Right renal cortex interstitium (tissue), 3 donors: ENCODE results near the gene DLEC1. TPM values are rescaled to one million over a fixed set of nuclear protein-coding genes. Genes with fewer than 3 reads are reported as not detected.

Source experiments
- DNase-seq, 3 donors: peaks; one replicate each; pipeline ENCODE4 v3.0.0-alpha.2; 2013; ENCODE audit warnings: low read depth in 3 of 3, low spot score in 2 of 3
- polyA plus RNA-seq, 3 donors: library from polyadenylated mRNA; unstranded; fragments of 120-200 nt; gene quantifications; one replicate each; pipeline ENCODE4 v1.2.1, GENCODE V29; 2013; ENCODE audit not compliant: insufficient read length in 3 of 3

DLEC1 gene
- polyA plus RNA-seq, 3 donors = 0.55 to 0.75 (median 0.69) TPM

DNA sequence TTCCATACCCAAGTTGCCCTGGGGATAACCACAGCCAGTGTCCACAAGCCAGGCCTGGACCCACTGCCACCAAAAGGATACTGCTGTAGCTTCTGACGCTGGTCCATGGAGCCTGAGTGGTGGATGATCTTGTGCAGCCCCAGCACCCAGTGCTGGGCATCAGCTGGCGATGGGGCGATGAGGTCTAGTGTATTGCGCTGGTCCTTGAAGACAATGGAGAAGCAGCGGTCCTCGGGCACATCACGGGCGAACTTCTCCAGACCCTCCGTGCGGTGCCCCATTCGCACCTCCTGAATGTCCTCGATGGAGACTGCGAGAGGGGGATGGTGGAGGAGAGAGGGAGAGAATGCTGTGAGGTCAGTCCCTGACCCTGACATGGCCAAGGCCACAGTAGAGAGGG is 22.6 kb upstream of the DLEC1 start:
- no peak for DNase-seq

DNA sequence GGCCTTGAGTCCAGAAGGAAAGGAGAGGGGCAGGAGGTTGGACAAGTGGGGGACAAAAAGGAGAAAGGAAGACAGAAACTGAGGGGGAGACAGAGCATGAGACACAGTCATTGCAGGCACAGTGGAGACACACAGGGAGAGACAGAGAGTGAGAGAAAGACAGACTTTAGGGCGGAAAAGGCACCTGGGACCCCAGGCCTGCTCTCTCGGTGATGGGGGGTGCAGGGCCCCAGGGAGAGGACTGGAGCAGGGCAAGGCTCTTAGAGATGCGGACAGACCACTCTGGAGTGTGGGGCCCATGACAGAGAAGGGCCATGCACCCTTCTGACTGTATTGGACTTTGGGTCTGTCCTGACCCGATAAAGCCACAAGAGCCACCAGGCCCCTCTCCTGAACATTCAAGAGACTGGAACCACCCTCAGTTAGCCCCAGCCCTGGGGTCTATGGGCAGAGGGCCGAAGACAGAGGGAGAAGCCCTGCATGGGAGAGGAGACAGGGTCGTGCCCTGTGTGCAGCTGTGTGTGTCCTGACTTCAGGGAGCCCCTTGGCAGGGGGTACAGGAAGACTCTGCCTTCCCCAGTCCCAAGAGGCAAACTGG is 22.1 kb upstream of the DLEC1 start:
- no peak for DNase-seq

DNA sequence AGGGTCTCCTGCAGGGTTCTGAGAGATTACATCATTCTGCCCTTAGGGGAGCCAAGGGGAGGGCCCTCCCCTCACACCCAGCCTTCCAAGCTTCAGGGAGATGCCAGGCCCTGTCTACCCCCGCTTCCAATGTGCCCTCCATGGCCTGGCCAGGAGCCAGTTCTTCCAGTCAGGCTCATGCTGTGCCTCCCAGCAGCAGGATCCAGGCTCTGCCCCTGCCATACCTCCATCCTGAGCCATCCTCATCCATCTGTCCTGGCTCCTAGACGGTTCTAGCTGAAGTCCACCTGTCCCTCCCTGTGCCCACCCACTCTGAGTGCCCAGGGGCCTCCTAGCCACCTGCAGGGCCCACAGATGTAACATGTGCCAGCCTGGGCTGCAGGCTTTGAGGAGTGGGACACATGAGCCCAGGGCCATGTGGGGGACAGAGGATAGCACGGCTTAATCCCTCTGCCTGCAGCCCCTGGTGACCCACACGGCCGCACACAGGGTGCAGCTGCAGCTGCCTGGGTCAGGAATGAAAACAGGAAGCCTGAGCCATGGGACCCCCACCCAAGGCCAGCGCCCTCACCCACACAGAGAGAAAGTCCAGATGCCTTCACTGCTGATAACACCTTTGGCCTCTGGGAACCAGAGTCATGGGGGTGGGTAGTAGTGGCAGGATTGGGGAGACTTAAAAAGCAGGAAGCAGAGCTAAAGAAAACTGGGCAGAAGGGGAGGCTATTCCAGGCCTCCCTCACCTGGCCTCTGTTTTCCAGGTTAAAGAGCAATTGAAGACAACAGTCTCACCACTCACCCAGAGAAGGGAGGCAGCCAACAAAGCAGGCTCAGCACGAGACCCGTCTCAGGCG is 21.3 kb upstream of the DLEC1 start:
- no peak for DNase-seq

DNA sequence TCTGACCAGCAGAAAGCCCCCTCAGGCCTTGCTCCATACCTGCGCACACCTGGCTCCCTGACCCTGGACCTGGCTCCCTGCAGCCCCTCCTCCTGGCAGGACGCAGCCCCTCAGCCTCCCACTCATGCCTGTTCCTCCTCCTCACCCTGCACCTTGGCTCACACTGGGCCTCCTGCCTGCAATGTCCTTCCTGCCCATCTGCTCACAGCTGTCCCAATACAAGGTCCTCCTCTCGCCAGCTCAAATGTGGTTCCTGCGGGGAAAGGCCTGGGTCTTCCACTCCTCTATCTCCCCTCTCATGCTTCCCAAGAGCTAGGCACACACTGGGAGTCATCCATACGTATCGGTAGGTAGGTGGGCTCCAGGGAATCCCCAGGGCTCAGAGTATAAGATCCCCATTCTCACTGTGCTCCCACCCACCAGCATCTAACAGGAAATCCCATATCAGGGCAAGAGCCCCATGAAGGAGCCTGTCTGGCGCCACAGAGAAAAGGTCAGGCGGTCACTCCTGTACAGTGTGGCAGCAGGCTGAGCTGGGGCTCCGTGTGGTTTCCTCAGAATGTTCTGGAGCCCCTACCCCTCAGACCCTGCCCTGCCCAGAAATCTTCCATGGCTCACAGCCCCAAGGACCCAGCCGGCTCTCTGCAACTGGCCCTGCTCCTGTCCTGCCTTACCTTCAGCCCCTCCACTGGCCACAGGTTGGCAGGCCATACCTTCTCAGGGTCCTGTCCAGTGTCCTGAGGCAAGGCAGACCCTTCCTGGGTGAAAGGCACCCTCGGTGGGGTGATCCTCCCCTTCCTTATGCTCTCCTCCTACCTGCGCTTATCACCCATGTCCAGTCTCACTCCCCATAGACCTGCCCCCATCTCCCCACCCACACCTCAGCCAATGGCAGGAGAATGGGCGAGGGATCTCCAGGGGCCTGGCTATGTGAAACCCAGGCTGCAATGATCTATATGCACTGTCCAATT is 20.4 kb upstream of the DLEC1 start:
- no peak for DNase-seq

DNA sequence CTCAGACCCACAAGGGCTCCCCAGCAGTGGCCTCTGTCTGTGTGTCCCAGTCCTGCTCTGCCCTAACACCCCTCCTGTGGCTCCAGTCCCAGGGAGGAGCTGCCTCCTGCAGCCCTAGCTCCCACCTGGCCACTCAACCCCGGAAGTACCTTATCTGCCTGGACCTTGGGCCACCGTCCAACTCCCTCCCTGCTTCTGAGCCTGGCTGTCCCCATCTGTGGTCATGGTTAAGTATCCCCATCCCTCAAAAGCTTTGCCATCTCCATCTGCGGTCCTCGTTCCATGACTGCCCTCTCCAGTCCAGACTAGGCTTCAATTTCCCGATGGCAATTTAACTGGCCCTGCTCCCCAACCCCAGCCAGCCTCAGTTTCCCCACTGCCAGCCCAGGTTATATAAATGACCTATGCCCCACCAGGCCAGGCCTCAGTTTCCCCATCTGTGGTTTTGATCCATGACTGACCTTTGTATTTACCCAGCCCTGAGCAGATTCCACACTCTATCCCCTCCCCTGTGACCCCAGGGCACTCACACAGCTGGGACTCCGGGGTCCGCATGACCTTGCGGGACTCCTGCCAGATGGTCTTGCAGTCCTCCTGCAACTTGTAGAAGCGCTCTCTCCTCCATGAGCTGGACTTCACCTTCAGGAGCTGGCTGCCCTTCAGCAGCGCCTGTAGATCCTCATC is 19.2 kb upstream of the DLEC1 start:
- DNase-seq = no peak

DNA sequence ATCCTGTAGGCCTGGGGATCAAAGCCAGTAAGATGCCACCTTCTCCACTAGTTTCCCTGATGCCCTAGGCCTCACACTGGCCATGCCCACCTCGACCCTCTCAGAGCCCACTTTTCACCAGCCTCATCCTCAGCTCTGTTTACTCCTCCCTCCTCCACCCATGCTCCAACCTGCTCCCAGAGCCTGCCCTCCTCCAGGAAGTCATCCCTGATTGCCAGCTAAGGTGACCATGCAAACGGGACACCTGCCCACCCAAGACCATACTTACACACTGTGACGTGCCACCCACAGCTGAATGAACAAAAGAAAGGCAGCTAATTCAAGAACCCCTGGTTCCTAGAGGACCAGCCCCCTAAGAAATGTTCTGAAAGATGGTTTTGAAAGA is 18.7 kb upstream of the DLEC1 start:
- DNase-seq = no peak

DNA sequence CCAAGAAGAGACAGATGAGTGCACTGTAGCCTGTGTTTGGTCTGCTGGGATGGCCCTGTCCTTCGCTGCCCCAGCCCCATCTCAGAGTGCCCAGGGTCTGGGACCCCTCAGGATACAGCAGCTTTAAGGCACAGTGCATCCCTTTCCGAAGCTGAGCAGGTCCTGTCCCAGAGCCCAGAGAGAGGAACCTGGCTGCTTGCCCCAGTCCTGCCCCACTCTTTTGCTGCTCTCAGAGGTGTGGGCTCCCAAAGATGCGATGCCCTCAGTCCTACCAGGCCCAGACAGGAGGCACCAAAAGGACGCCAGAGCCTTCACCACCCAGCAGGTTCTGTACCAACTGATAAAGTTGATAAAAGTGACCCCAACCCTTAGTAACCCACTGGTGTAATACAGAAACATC is 17.8 kb upstream of the DLEC1 start:
- DNase-seq = no peak

DNA sequence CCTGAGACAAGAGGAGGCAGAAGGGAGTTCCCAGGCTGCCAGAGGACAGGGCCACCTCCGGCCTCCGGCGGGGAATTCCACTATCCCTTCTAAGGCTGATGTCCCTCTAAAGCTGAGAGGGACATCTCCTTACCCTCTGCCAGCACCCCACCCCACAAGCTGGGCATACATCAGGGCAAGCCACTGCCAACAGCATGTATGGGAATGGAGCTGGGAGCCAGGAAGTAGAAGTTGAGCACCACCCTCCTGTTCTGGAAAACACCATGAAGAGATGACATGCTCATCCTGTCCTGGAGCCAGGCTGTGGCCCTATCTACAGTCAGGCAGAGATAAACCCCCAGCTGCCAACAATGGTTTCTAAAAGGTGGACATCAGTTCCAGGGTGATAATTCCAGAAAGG is 16.7 kb upstream of the DLEC1 start:
- DNase-seq = no peak

DNA sequence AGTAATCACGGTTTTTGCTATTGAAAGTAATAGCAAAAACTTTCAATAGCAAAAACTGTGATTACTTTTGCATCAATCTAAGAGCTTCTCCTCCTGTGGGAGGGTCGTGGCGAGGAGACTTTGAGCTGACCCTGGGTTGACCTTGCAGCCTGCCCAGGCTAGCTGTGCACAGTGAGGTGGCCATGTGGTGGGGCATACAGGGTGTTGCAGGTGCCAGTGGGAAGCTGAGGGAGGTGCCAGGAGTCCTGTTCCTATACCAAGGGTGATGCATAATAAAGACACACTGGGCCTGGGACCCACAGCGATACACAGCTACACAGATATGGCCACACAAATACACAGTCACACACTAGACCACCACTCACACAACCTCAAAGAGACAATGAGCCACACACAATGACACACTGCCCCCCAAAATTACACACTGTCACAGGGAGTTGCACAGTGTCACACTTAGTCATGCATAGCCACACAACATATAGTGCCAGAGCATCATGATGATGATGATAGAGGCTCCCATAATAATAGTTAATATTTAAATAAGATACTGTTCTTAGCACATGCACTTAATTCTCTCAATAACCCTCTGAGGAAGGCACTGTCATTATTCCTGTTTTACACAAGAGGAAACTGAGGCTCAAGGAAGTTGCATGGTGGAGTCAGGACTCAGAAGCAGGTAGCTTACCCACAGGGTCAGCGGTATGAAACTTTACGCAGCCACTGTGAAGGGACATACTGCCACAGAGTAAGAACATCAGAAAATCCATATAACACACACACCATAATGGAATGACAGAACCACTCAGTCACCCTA is 15.9 kb upstream of the DLEC1 start:
- DNase-seq = no peak

DNA sequence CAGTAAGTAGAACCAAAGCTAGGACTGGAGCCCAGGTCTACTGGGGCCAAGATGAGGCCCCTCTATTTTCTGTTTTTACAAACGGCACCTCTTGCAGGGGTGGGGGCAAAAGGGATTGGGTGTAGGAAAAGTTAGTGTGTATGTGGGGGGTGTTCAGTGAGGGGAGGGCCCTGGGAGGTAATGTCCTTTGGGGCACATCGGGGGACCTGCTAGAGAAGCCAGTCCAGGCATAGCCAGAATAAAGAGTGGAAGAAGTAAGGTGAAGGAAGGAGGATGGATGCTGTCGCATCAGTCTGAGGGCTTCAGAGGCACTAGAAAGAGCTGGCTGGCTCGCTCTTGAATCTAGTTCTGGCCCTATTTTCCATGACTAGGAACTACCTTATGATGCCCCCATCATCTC is 12.2 kb upstream of the DLEC1 start:
- no peak for DNase-seq

DNA sequence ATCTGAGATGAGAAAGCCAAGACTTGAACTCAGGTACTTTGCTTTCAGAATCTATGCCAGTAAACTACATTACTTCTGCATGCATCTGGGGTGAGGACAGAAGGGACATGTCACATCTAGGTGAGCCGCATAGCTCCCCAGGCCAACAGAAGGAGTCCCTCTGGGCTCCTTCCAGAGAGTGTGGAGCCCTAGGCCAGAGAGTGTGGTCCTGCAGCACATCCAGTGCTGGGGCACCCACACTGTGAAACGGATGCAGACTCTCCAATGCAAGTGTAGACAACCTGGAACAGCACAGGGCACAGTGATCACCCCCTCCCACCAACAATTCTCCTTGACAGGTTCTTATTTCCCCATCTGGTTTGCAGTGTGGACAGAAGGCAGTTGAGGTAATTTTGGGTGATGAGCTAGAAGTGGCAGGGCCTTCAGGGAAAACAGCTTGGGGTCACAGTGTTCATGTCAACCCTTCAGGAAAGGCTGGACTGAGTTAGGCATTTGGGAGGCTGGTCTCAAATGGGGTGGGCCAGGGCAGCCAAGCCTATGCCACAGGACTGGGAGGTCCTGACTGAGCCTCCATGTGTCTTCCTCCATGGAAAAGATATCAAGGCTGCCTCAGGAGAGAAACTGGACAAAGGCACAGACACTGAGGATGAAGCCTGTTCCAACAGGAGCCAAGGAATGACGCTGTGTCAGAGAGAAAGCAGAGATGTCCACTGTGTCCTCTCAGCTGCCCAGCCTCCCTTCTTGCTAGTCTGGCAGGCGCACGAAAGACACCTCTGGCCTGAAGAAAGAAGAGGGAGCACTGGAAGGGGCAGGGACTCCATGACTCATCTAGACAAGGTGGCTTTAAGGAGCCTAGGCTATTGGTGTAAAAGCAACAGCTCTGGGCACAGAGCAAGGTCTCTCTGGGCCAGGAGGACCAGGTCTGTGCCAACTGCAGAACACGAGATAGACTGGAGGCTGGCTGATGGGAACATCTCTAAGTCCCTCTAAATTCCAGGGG is 11.2 kb upstream of the DLEC1 start:
- no peak for DNase-seq

DNA sequence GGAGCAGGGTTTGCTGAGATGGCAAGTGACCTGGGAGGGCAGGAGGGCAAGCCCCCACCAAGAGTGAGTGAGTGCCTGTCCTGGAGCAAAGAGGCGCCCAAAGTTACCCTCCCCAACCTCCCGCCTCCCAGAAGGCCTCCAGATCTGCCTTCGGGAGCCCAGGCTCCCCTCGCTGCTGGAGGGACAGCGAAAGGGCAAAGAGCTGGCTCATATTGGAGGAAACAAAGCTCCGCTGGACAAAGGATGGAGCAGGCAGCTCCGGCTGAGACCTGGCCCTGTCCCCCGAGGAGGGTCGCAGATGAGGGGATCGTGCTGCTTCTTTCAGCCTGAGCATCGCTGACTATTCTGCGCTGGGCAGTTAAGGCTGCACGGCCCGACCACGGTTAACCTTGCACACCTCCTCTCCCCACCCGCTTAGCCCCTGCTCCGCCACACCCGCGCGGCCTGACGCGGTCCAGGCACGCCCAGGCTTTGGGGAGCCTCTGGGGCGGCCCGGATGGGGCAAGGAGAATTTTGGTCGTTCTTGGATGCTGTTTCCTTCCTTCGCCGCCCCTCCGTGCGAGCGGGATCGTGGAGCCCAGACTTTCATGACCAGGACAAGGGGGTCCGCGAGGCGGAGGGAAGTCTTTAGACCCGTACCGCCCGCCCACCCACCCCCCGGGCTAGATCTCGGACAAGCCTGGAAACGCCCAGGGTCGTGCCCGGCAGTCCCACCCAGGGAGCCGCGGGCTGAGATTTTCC is 10.2 kb upstream of the DLEC1 start:
- no peak for DNase-seq

DNA sequence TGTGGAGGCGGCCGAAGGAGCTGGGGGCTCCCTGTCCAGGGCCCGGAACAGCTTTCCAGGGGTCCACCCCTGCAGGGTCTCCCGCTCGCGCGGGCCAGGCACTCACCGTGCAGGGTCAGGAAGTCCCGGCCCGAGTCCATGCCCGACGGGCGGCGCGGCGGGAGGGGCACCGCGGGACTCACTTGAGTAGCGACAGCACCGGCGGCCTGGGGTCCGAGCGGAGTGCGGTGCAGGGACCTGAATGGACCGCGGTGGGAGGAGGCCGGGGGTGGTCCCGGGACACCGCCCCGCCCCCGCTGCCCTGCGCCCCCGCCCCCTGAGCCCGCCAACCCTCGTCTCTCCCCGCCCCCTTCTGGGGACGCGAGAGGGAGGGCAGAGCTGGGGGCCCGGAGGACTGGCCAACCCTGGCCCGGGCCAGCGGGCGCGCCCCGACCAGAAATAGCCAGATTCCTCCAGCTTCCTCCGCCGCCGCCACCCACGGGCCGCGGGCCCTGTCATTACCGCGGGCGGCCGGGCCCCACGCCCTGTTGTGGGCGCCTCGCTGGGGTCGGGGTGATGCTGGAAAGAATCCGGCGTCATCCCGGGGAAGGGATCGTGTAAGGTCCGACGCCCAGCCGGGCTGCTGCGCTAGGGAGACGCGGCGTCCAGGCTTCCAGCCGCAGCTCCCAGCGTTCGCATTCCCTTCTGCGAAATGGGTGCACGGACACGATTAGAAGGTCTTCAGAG is 9.4 kb upstream of the DLEC1 start, which contains the start of gene PLCD1:
Gene PLCD1, minus strand, starts transcription at position 243 of the 726 bp plus-strand sequence. Its CDS starts 103 bp downstream, at position 140.
- DNase-seq = peak in 1 of 3 donors; percentile 61

DNA sequence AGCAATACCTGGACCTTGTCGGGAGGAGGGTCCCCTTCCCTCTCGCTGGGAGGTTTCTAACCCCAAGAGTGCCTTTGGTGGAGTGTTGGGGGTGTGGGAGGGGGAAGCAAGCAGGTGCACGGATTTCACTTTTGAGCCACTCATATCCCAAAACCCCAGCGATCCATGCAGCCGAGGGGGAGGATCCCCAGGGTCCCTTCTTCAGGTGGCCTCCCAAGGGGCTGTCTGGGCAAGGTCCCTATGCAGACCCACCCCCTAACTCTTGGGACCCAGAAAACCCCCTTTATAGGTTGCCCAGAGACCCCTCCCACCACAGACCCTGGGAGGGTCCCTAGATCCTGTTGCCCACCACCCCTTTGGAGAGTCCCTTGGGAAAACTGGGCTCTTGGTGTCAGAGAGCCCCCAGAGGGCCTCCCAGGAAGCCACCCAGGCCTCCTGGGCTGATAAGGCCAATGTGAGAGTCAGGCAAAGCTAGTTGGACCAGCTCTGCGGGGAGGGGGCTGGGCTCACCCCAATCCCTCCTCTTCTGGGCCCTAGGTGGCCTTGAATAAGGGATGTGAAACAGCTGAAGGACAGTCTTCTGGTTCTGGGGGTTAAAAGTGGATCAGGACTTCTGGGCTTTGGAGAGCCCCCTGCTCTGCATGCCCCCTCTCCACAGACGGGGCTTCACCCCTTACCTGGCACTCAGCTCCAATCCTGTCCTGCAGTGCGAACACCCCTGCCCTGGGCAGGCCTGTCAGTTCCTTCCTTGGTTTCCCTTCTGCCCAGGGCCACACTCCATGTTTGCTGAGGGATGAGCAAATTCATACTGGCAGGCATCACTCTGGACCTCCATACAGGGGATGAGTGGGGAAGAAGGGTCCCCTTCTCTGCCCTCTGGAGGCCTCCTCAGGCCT is 8.6 kb upstream of the DLEC1 start:
- DNase-seq = no peak

DNA sequence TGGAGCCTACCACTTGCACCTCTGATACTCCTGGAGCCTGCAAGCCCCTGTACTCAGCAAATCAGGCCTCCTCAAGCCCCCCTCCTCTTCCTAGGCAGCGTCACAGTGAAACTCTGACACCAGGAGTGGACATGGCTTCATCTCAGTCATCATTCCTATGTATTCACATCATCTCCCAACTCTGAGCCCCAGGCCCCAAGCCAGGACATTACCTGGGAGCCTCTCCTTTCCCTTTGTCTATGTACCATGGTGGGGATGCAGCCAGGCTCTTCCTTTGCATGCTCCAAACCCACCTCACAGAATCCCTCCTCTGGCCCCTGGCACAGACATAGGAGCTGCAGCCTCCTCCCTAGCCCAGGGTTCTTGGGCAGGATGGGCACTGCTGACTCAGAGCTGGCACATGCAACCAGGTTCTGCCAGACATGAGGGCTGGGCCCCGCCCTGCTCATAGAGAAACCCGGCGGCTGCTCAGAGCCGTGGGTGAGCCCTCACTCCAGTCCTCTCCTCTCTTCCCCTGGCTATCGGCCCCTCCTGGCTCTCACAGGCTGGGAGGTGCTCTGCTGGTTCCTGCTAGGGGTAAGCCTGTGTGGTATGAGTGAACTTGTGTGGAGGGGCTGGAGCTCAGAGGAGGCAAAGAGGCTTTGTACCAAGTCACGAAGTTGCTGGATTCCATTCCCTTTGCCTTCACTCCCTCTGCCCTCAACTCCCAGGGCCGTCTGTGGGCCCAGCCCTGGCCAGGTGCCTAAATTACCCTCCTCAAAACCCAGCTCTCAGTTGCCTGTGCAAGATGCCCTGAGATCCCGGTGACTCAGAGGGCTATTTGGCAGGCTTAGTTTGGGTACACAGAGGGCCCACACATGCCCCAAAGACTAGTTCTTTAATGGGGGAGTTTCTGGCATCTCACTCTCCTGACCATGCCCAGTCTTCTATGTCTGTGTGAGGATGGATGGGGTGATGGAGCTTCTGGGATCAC is 7.7 kb upstream of the DLEC1 start:
- no peak for DNase-seq
